HAP-1 (cell line): ENCODE measurements around the gene FAM185A.
"Not testable (repeated sequence)": the region's sequence is repeated elsewhere in the genome, so short reads cannot be mapped to it uniquely, and the experiment has no call there.

Source experiments
- DNase-seq, 2 experiments: peaks; one replicate each; pipeline ENCODE4 v3.0.0-alpha.2; 2016 to 2020; ENCODE audit warnings: low spot score in 2 of 2
- H3K27me3 ChIP-seq: fragments of 250-450 bp; sonication (Bioruptor Pico); 2 replicates; pipeline ENCODE4 v1.5.1; 2020; ENCODE audit warnings: low read depth, mild to moderate bottlenecking, moderate library complexity
- H3K36me3 ChIP-seq: fragments of 250-450 bp; sonication (Bioruptor Pico); replicated peaks from 2 replicates; pipeline ENCODE4 v1.5.1; 2020; ENCODE audit warnings: mild to moderate bottlenecking
- H3K4me1 ChIP-seq: fragments of 250-450 bp; sonication (Bioruptor Pico); 2 replicates; pipeline ENCODE4 v1.5.1; 2020; ENCODE audit warnings: mild to moderate bottlenecking
- H3K4me3 ChIP-seq: fragments of 250-450 bp; sonication (Bioruptor Pico); 2 replicates; pipeline ENCODE4 v1.5.1; 2020; ENCODE audit warnings: mild to moderate bottlenecking, moderate library complexity
- H3K9me3 ChIP-seq: fragments of 250-450 bp; sonication (Bioruptor Pico); 2 replicates; pipeline ENCODE4 v1.5.1; 2020; ENCODE audit warnings: mild to moderate bottlenecking, moderate library complexity
- in situ Hi-C: fragments of 300-500 bp; cut with MboI; formaldehyde crosslinking; loops from 3 replicates; pipeline ENCODE4 v1.14.3; 2020; ENCODE audit warnings: low sequenced_read_pairs, inconsistent platforms, mixed read lengths

FAM185A gene

GRCh38 chr7:102795987-102796595 lies 47.3 kb downstream of the FAM185A start:
- H3K4me3 ChIP-seq, in situ Hi-C loops, H3K27me3 ChIP-seq, H3K4me1 ChIP-seq, DNase-seq, H3K36me3 ChIP-seq, H3K9me3 ChIP-seq: not testable (repeated sequence)

DNA sequence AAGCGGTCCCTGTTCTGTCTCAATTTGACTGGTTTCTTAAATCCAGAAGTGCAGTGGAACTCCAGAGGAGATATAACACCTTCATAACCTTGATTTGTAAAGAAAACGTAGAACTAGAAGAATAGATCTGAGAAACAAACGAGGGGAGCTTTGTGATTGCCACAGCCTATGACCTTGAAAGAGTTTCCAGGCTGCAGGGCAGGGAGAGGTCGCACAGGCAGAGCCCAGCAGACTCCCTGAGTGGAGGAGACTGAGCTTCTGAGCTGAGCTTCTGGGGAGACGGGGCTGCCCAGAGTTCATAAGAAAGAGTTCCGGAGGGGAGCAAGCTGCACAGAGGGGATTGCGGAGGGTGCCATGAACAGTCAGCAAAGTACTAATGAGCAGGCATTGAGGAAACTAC lies 57.8 kb downstream of the FAM185A start:
- Histone ChIP-seq H3K4me1 (no peaks in the 10 kb centered on the region), H3K4me3 (no peak overlapping the region), H3K9me3 (no peaks in the 10 kb centered on the region), H3K27me3 (no peaks in the 10 kb centered on the region), H3K36me3 (no peaks in the 10 kb centered on the region)
- in situ Hi-C loops: no loop called here
- no peak for DNase-seq

- Histone ChIP-seq H3K9me3 (no peaks in the 10 kb centered on the region), H3K4me3 (no peak overlapping the region), H3K27me3 (no peaks in the 10 kb centered on the region), H3K36me3 (no peaks in the 10 kb centered on the region), H3K4me1 (no peaks in the 10 kb centered on the region)
- in situ Hi-C loops: no loop called here
- DNase-seq: no peak
Observed at GRCh38 chr7:102810916-102811315, 62.1 kb downstream of the FAM185A start.

- H3K9me3 ChIP-seq: no peaks in the 10 kb centered on the region
- H3K27me3 ChIP-seq: no peaks in the 10 kb centered on the region
- no peaks in the 10 kb centered on the region for H3K4me1 ChIP-seq
- no peak for DNase-seq
- no peak overlapping the region for H3K4me3 ChIP-seq
- H3K36me3 ChIP-seq: no peaks in the 10 kb centered on the region
- in situ Hi-C loops: no loop called here
Observed at GRCh38 chr7:102811942-102812678, 63.3 kb downstream of the FAM185A start.

- H3K4me1 ChIP-seq: no peaks in the 10 kb centered on the region
- no peak overlapping the region for H3K4me3 ChIP-seq
- H3K27me3 ChIP-seq: no peaks in the 10 kb centered on the region
- H3K9me3 ChIP-seq: no peaks in the 10 kb centered on the region
- H3K36me3 ChIP-seq: no peaks in the 10 kb centered on the region
- no peak for DNase-seq
- in situ Hi-C loops: no loop called here
Observed at GRCh38 chr7:102813191-102814024, 64.6 kb downstream of the FAM185A start.

GRCh38 chr7:102814025-102814471 lies 65.2 kb downstream of the FAM185A start:
- Histone ChIP-seq H3K4me1 (no peaks in the 10 kb centered on the region), H3K36me3 (no peaks in the 10 kb centered on the region), H3K9me3 (no peaks in the 10 kb centered on the region), H3K27me3 (no peaks in the 10 kb centered on the region), H3K4me3 (no peak overlapping the region)
- in situ Hi-C loops: no loop called here
- DNase-seq: no peak

GRCh38 chr7:102817616-102818573 lies 69.1 kb downstream of the FAM185A start:
- H3K36me3 ChIP-seq: no peaks in the 10 kb centered on the region
- H3K4me3 ChIP-seq: no peak overlapping the region
- H3K9me3 ChIP-seq: no peaks in the 10 kb centered on the region
- H3K27me3 ChIP-seq: no peaks in the 10 kb centered on the region
- H3K4me1 ChIP-seq: no peaks in the 10 kb centered on the region
- in situ Hi-C loops: no loop called here
- no peak for DNase-seq

DNA sequence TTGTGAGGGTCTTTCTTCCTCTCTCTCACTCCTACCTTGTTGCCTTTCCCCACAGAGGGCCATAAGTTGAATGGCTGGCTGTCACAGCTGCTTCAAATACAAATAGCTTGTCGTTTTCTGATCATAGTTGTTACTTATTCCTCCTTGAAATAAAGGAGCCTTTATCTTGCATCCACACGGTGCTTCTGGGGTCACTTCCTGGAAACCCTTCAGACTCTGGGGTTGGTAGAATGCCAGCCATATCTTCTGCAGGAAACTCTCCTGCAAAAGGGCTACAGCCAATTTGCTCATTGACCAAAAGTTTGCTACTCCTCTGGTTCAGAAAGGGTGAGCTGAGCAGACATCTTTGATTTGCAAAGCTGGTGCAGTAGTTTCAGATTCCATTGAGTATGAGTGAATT lies 70.4 kb downstream of the FAM185A start:
- Histone ChIP-seq H3K4me3 (no peak overlapping the region), H3K4me1 (no peaks in the 10 kb centered on the region), H3K36me3 (no peaks in the 10 kb centered on the region), H3K9me3 (no peaks in the 10 kb centered on the region), H3K27me3 (no peaks in the 10 kb centered on the region)
- no peak for DNase-seq
- in situ Hi-C loops: no loop called here

DNA sequence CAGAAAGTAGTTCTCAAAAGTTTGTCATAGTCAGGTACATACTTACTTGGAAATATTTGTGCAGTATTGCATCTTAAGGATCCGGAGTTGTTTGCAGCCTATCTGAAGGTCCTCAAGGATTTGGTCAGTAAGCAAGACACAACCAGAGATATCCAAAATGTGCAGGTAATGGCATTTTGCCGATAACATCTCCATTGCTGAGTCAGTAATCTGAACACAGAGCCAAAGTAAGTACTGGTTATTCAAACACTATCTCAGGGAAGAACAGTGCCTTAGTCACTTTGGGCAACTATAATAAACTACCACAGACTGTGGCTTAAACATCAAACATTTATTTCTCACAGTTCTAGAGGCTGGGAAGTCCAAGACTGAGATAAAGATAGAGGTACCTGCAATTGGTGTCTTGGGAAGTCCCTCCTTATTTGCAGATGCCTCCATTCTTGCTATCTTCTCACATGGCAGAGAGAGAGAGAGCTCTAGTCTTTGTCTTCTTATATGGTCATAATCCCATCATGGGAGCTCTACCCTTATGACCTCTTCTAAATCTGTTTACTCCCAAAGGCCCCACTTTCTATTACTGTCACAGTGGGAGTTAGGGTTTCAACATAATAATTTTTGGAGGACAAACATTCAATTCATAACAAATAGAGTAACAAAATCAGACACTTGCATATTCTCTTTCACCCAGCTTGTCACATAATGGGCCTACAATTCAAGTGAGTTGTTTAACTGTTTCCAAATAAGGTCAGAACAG lies 73.4 kb downstream of the FAM185A start:
- no peaks in the 10 kb centered on the region for H3K36me3 ChIP-seq
- H3K4me3 ChIP-seq: no peak overlapping the region
- H3K9me3 ChIP-seq: no peaks in the 10 kb centered on the region
- no peak for DNase-seq
- H3K27me3 ChIP-seq: no peaks in the 10 kb centered on the region
- no peaks in the 10 kb centered on the region for H3K4me1 ChIP-seq
- in situ Hi-C loops: no loop called here

DNA sequence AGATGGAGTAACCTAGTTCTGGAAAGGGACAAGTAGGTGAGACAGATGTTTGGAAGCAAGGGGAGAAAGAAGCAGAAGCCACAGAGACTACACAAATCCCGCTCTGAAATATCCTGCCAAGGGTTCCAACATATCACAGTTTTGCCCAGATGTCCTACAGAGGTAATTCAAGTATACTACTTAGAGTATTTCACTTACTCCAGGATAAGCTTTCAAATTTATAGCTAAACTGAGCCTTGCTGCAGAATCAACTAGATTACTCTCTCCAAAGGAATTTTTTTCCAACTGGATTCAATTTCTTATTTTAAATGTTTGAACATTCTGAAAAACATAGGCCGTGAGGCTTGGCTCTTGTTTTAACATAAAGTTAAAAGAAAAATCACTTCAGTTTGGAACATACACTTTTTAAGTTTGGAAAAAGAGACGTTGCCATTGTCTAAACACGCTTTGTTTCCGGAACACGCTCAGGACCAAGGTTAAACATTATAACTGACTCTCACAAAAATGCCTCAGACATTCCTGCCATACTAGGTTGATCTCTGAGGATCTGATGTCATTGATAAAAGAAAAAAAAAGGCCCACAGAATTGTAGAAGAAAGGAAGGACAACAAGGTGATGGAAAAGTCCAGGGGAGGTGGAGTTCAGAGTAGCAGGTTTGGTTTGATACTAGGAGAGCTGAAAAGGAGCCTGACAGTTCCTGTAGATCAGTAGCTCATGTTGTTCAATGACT lies 74.8 kb downstream of the FAM185A start:
- H3K4me1 ChIP-seq: no peaks in the 10 kb centered on the region
- no peaks in the 10 kb centered on the region for H3K9me3 ChIP-seq
- H3K4me3 ChIP-seq: no peak overlapping the region
- no peaks in the 10 kb centered on the region for H3K27me3 ChIP-seq
- in situ Hi-C loops: no loop called here
- no peak for DNase-seq
- H3K36me3 ChIP-seq: no peaks in the 10 kb centered on the region

GRCh38 chr7:102828286-102828685 lies 79.5 kb downstream of the FAM185A start:
- no peaks in the 10 kb centered on the region for H3K36me3 ChIP-seq
- H3K4me1 ChIP-seq: no peaks in the 10 kb centered on the region; the same call in 1 of the 2 replicates
- no peaks in the 10 kb centered on the region for H3K27me3 ChIP-seq
- H3K4me3 ChIP-seq: no peak overlapping the region
- in situ Hi-C loops: no loop called here
- no peak for DNase-seq
- H3K9me3 ChIP-seq: no peaks in the 10 kb centered on the region

GRCh38 chr7:102829075-102829474 lies 80.3 kb downstream of the FAM185A start:
- Histone ChIP-seq H3K4me1 (no peaks in the 10 kb centered on the region; the same call in 1 of the 2 replicates), H3K27me3 (no peaks in the 10 kb centered on the region), H3K36me3 (no peaks in the 10 kb centered on the region), H3K4me3 (no peak overlapping the region), H3K9me3 (no peaks in the 10 kb centered on the region)
- DNase-seq: no peak
- in situ Hi-C loops: no loop called here
